HG02610 (cell line): ENCODE data around the gene AMH.

ENCODE experiments used
- ATAC-seq: cut with Tn5 transposase; IDR thresholded peaks from one replicate; pipeline ENCODE4 v1.9.1; 2021; ENCODE audit warnings: mild to moderate bottlenecking, moderate library complexity; ENCODE audit not compliant: unreplicated experiment

AMH gene

GRCh38 chr19:2247433-2248101, 1.6 kb upstream of the AMH start:
- ATAC-seq: no peak

DNA sequence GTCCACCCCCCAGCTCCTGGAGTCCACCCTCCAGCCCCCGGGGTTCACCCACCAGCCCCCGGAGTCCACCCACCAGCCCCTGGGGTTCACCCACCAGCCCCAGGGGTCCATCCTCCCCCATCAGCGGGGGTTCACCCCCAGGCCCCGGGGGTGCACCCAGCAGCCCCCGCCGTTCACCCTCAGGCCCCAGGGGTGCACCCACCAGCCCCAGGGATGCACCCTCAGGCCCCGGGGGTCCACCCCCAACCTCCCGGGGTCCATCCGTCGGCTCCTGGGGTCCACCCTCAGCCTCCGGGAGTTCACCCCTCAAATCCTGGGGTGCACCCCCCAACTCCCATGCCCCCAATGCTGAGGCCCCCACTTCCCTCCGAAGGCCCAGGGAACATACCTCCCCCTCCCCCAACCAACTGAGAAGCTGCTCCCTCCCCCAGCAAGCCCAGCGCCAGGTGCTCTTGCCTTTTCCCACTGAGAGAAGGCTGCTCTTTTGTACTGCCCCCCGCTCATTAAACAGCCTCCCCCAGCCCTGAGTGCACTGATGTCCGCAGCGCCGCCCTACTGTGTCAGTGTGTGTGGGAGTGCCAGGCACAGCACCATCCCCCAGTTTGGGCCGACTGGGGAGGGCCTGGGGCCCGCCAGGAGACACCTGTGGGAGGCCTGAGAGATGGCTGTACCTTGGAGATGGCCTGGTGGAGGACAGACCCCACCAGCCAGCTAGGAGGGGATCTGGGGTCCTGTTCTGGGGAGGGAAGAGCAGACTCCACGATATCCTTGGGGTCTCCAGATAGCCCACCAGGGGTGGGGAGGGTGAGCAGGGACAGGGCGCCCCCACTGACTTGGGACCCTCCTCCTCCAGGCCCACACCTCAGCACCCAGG, 750 bp upstream of the AMH start:
- no peak for ATAC-seq

DNA sequence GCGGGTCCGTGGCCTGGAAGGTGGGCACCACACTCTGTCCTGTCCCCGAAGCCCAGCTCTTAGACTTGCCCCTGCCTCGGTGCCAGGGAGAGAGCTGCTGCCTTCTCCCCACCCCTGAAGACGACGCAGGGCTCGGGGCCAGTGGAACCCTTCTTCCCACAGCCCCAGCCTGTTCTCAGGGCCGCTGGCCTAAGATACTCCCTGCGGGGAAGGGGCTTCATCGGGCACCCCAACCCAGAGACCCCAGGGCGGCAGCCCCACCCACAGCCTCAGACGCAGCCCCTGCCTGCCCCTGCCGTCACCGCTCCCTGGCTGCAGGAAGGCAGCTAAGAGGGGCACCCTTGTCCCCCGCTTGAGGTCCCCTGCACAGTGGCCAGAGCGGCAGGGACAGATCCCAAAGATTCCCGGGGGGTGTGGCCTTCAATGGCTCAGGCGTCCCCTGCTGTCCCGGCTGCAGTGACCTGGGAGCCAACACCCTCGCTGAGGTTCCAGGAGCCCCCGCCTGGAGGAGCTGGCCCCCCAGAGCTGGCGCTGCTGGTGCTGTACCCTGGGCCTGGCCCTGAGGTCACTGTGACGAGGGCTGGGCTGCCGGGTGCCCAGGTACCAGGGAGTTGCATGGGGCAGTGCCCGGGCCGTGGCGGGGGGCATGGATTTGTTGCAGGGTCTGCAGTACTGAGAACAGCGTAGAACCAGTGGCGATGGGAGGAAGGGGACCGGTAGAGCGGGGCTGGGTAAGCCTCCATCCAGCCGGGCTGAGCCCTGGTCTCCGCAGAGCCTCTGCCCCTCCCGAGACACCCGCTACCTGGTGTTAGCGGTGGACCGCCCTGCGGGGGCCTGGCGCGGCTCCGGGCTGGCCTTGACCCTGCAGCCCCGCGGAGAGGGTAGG, 1.0 kb downstream of the AMH start:
- no peak for ATAC-seq

- ATAC-seq: no peak
Measured at GRCh38 chr19:2250766-2251105, 1.6 kb downstream of the AMH start.

DNA sequence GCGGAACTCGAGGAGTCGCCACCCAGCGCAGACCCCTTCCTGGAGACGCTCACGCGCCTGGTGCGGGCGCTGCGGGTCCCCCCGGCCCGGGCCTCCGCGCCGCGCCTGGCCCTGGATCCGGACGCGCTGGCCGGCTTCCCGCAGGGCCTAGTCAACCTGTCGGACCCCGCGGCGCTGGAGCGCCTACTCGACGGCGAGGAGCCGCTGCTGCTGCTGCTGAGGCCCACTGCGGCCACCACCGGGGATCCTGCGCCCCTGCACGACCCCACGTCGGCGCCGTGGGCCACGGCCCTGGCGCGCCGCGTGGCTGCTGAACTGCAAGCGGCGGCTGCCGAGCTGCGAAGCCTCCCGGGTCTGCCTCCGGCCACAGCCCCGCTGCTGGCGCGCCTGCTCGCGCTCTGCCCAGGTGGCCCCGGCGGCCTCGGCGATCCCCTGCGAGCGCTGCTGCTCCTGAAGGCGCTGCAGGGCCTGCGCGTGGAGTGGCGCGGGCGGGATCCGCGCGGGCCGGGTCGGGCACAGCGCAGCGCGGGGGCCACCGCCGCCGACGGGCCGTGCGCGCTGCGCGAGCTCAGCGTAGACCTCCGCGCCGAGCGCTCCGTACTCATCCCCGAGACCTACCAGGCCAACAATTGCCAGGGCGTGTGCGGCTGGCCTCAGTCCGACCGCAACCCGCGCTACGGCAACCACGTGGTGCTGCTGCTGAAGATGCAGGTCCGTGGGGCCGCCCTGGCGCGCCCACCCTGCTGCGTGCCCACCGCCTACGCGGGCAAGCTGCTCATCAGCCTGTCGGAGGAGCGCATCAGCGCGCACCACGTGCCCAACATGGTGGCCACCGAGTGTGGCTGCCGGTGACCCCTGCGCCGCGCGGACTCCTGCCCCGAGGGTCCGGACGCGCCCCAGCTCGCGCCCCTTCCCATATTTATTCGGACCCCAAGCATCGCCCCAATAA, 2.3 kb downstream of the AMH start:
- no peak for ATAC-seq

DNA sequence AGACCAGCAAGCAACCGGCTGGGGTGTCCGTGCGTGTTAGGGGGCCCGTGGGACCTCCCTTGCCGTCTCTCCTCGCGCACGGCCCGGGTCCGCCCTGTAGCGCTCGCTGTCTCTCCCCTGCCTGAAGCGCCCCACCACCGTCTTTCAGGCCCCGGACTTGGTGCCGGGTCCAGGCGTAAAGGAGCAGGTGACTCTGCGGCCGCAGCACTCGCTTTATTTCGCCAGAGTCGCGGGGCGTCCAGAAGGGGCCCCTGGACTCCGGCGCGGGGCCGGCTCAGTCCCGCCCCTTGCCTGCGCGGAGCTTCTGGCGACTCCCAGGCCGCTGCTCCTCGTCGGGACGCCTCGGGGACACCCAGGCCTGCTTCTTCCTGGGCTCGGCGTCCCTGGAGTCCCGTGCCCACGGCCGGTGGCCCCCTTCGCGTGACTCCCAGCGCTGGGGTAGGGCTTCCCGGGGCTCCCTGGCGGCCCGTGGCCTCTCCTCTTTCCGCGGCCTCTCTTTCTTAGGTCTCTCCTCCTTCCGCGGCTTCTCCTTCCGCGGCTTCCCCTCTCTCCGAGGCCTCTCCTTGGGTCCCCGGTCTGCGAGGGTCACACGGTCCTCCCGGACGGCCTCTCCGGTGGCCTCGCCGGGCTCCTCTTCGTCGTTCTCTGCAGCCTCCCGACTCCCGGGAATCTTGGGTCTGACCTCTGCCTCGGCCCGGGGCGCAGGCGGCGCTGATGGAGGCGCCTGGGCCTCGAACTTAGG, 3.1 kb downstream of the AMH start:
- ATAC-seq: no peak

DNA sequence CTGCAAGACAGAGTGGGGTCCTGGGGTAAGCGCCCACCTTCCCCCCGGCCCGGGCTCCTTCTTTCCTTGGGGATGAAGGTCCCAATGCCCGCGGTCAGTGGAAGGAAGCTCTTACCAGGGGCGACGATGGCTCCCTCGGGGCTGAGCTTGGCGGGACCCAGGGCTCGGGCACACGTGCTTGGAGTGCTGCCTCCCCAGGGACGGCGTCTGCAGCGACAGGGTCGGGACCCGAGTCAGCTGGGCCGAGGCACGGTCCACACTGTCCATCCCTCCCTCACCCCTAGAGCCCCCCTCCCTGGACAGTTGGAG, 3.6 kb downstream of the AMH start:
- ATAC-seq: no peak

- no peak for ATAC-seq
Measured at GRCh38 chr19:2253106-2254063, 4.3 kb downstream of the AMH start.

DNA sequence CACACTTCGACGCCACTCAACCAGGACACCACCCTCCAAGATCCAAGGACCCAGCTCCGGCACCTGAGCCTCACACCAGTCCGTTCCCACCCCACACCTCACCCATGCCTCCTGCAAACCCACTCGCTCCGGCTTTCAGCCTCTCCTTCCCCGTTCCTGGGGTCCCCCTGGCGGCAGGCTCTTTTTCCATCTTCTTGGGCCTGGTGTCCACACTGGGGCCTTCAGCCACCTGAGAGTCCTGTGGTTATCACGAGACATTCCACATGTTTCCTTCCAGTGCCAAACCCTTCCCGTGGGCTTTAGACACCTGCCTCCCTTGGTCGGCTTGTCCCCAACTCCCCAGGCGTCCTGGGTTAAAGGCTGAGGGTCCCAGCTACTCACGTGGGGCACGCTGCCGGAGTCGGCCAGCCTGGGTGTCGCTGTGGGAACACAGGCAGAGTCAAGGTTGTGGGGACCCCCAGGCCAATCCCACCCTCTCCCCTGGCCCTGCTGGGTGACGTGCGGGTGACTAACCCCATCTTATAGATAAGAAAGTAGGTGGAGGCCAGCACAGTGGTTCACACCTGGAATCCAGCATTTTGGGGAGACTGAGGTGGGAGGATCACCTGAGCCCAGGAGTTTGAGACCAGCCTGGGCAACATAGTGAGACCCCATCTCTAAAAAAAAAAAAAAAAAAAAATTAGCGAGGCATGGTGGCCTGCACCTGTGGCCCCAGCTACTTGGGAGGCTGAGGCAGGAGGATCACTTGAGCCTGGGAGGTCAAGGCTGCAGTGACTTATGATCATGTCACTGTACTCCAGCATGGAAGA, 5.1 kb downstream of the AMH start:
- ATAC-seq: no peak

- no peak for ATAC-seq
Measured at GRCh38 chr19:2255112-2255845, 6.2 kb downstream of the AMH start.

DNA sequence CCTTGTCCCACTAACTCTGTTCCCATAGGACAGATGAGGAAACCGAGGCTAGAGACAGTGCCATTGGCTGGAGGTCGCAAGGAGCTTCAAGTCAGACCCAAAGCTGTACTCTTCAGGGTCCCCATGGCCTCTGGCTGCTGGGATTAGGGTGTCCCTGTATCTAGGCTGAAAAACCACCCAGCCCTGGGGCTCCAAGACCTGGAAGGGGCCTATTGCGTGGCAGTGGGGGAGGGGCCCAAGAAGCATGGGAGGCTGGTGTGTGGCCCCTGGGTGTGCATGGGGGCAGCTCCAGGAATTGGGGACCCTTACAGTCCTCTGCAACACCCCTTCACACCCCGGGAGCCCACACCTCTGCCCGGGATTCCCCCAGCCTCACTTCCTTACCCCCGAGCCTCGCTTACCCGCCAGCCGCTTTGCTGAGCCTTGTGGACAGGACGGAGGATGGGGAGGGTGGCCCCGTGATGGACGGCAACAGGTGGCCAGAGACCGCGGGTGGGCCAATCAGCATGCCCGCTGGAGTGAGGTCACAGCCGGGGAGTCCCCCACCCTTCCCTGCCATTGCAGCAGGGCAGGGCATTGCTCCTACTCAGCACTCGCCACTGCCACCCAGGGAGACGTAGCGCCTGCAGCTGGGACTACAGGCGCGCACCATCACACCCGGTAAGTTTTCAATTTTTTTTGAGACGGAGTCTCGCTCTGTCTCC, 7.0 kb downstream of the AMH start, which contains the start of gene JSRP1:
Gene JSRP1 (minus strand): TSS at position 436 of the 704 bp plus-strand sequence. CDS start 1,103 bp downstream, outside the sequence.
- no peak for ATAC-seq

DNA sequence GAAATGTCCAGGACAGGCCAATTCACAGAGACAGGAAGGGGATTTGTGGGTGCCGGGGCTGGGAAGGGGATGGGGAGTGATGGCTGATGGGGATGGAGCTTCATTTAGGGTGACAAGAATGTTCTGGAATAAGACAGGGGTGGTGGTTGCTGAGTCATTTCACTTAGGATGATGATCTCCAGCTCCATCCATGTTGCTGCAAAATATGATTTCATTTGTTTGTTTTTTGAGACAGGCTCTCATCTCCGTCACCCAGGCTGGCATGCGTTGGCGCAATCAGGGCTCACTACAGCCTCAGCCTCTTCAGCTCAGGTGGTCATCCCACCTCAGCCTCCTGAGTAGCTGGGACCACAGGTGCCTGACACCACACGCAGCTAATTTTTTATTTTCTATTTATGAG, 10.2 kb downstream of the AMH start:
- no peak for ATAC-seq

DNA sequence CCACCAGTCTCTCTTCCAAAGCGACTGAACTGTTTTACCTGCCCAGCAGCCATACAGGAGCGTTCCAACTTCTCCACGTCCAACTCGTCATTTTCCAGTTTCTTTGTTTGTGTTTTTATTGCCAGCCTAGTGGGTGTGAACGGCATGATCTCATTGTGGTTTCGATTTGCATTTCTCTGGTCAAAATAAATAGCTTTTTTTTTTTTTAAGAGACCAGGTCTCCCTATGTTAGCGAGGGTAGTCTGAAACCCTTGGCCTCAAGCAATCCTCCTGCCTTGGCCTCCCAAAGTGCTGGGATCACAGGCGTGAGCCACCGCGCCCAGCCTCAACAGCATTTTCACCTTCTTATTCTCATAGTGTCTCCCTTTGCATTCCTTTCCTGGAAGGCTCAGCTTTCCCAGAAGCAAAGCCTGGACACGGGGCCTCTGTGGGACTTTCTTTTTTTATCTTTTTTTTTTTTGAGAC, 11.2 kb downstream of the AMH start:
- no peak for ATAC-seq

- ATAC-seq: no peak
Measured at GRCh38 chr19:2261438-2262172, 12.5 kb downstream of the AMH start.

- ATAC-seq: no peak
Measured at GRCh38 chr19:2266183-2266993, 17.3 kb downstream of the AMH start.
